Ecto neural progenitor cell (in vitro differentiated cells): Measurements from ENCODE around the gene CCDC27.

Experiments used
- DNase-seq: peaks from one replicate; pipeline ENCODE4 v3.0.0-alpha.2; 2018; ENCODE audit warnings: low spot score

The CCDC27 gene

GRCh38 chr1:3759796-3760195, 7.5 kb downstream of the CCDC27 start:
- DNase-seq, result no peak

GRCh38 chr1:3761296-3762010, 9.2 kb downstream of the CCDC27 start:
- DNase-seq, result no peak

- DNase-seq, result no peak
These were observed 10.1 kb downstream of the CCDC27 start for GRCh38 chr1:3762151-3762872.

GRCh38 chr1:3762873-3763228, 10.6 kb downstream of the CCDC27 start:
- DNase-seq, result no peak

- DNase-seq, result no peak
These were observed 11.3 kb downstream of the CCDC27 start for GRCh38 chr1:3763351-3764125.

- no peak for DNase-seq
These were observed 15.2 kb downstream of the CCDC27 start for GRCh38 chr1:3767328-3767925.

- DNase-seq, result no peak
These were observed 16.7 kb downstream of the CCDC27 start for GRCh38 chr1:3768811-3769390.

GRCh38 chr1:3770047-3770765, 18.0 kb downstream of the CCDC27 start:
- no peak for DNase-seq

GRCh38 chr1:3771108-3772026, 19.1 kb downstream of the CCDC27 start:
- DNase-seq, result peak; percentile 59

- peak; percentile 97 for DNase-seq
These were observed 19.9 kb downstream of the CCDC27 start for GRCh38 chr1:3772027-3772714.

- peak; percentile 61 for DNase-seq
These were observed 20.7 kb downstream of the CCDC27 start, which contains the start of gene SMIM1 for GRCh38 chr1:3772715-3773571. Gene SMIM1 (plus strand): TSS chr1:3772749. CDS start chr1:3775374, 2,625 bp downstream.

- no peak for DNase-seq
These were observed 21.5 kb downstream of the CCDC27 start for GRCh38 chr1:3773572-3774275.

- DNase-seq, result no peak
These were observed 22.2 kb downstream of the CCDC27 start for GRCh38 chr1:3774276-3774945.

- no peak for DNase-seq
These were observed 22.8 kb downstream of the CCDC27 start for GRCh38 chr1:3774946-3775489.

- peak; percentile 78 for DNase-seq
These were observed 23.4 kb downstream of the CCDC27 start for GRCh38 chr1:3775490-3776230.

- no peak for DNase-seq
These were observed 24.1 kb downstream of the CCDC27 start for GRCh38 chr1:3776231-3776961.
